ENCODE results near the gene DSG3.

DSG3 gene

GRCh38 chr18:31447530-31448191, at the start of gene DSG3:
TSS of gene DSG3 (plus strand) at chr18:31447741. CDS start at chr18:31447878, 137 bp downstream.
- DNase-seq (ENCODE audit: low read depth in 2 of 2) = no peak

- DNase-seq (ENCODE audit: low read depth in 2 of 2) = no peak
These were observed 49.4 kb upstream of the DSG3 start for GRCh38 chr18:31398191-31398590.

- DNase-seq (ENCODE audit: low read depth in 2 of 2) = no peak
These were observed 48.1 kb upstream of the DSG3 start for GRCh38 chr18:31399306-31400032.

- DNase-seq (ENCODE audit: low read depth in 2 of 2) = no peak
These were observed 46.1 kb upstream of the DSG3 start for GRCh38 chr18:31401156-31402025.

GRCh38 chr18:31402026-31402373, 45.5 kb upstream of the DSG3 start:
- DNase-seq (ENCODE audit: low read depth in 2 of 2) = no peak

GRCh38 chr18:31403409-31403808, 44.1 kb upstream of the DSG3 start:
- DNase-seq (ENCODE audit: low read depth in 2 of 2) = no peak

GRCh38 chr18:31407649-31408048, 39.9 kb upstream of the DSG3 start:
- DNase-seq (ENCODE audit: low read depth in 2 of 2) = no peak

- DNase-seq (ENCODE audit: low read depth in 2 of 2) = no peak
These were observed 38.3 kb upstream of the DSG3 start for GRCh38 chr18:31409276-31409675.

- no peak for DNase-seq (ENCODE audit: low read depth in 2 of 2)
These were observed 36.6 kb upstream of the DSG3 start for GRCh38 chr18:31410716-31411483.

GRCh38 chr18:31413137-31413536, 34.4 kb upstream of the DSG3 start:
- DNase-seq (ENCODE audit: low read depth in 2 of 2) = no peak

- no peak for DNase-seq (ENCODE audit: low read depth in 2 of 2)
These were observed 29.7 kb upstream of the DSG3 start for GRCh38 chr18:31417850-31418249.

- no peak for DNase-seq (ENCODE audit: low read depth in 2 of 2)
These were observed 28.0 kb upstream of the DSG3 start for GRCh38 chr18:31419457-31419932.

- no peak for DNase-seq (ENCODE audit: low read depth in 2 of 2)
These were observed 27.5 kb upstream of the DSG3 start for GRCh38 chr18:31420032-31420431.

GRCh38 chr18:31420524-31420923, 27.0 kb upstream of the DSG3 start:
- DNase-seq (ENCODE audit: low read depth in 2 of 2) = no peak

- DNase-seq (ENCODE audit: low read depth in 2 of 2) = no peak
These were observed 23.1 kb upstream of the DSG3 start for GRCh38 chr18:31424383-31424988.

GRCh38 chr18:31426021-31426420, 21.5 kb upstream of the DSG3 start:
- no peak for DNase-seq (ENCODE audit: low read depth in 2 of 2)

- no peak for DNase-seq (ENCODE audit: low read depth in 2 of 2)
These were observed 20.6 kb upstream of the DSG3 start for GRCh38 chr18:31426871-31427406.

- DNase-seq (ENCODE audit: low read depth in 2 of 2) = no peak
These were observed 19.3 kb upstream of the DSG3 start for GRCh38 chr18:31428211-31428610.

- DNase-seq (ENCODE audit: low read depth in 2 of 2) = no peak
These were observed 17.9 kb upstream of the DSG3 start for GRCh38 chr18:31429623-31430022.

- no peak for DNase-seq (ENCODE audit: low read depth in 2 of 2)
These were observed 17.5 kb upstream of the DSG3 start for GRCh38 chr18:31430072-31430471.

- DNase-seq (ENCODE audit: low read depth in 2 of 2) = no peak
These were observed 17.0 kb upstream of the DSG3 start for GRCh38 chr18:31430554-31430953.

Data from stimulated activated CD8-positive, alpha-beta memory T cell treated with anti-CD3 and anti-CD28 coated beads, Interleukin-2, amount 100 ng/mL, for 48 hours (primary cell).